B cell (primary cell): Measurements from ENCODE around the gene FSCN2. TPM values are rescaled to one million over a fixed set of nuclear protein-coding genes. Genes with fewer than 3 reads are reported as not detected.

Experiments
- ATAC-seq: fragments of 200-7000 bp; cut with Tn5 transposase; one replicate; pipeline ENCODE4 v1.10.0; 2021; ENCODE audit warnings: low read depth, mild to moderate bottlenecking, moderate number of reproducible peaks, moderate library complexity
- CTCF ChIA-PET: fragments of 350-600 bp; sonication (Branson Sonifier 250); formaldehyde crosslinking; loops from one replicate; lab custom pipeline; 2021; ENCODE audit warnings: antibody characterized with exemption, inconsistent platforms; lab: Charles Lee
- POLR2A ChIA-PET: fragments of 350-600 bp; sonication (Branson Sonifier 250); formaldehyde crosslinking; loops from one replicate; lab custom pipeline; 2021; ENCODE audit warnings: antibody characterized with exemption; lab: Charles Lee
- DNase-seq: peaks from one replicate; pipeline ENCODE4 v3.0.0; 2013
- H2AFZ ChIP-seq: 2 replicates; pipeline ENCODE4 v1.6.1; 2012; ENCODE audit warnings: mild to moderate bottlenecking, low read depth, low read length; ENCODE audit not compliant: insufficient read depth, poor library complexity, severe bottlenecking
- H3K27ac ChIP-seq, 2 donors: 1 replicate in 1 of 2; 2 replicates in 1 of 2; pipeline ENCODE4 v1.5.1; 2012 to 2013; ENCODE audit warnings: low read length in 2 of 2, mild to moderate bottlenecking in 2 of 2, moderate library complexity in 1 of 2
- H3K27me3 ChIP-seq, 4 experiments: fragments of 200-600 bp in 1 of 4; sonication (generic) in 1 of 4; replicated peaks in 1 of 4; 1 replicate in 2 of 4; 2 replicates in 2 of 4; pipeline versions ENCODE4 v1.6.1 to v1.7.0; 2013 to 2016; ENCODE audit warnings: low read length in 3 of 4, mild to moderate bottlenecking in 2 of 4, mixed read lengths in 1 of 4, moderate library complexity in 1 of 4; ENCODE audit not compliant: insufficient read depth in 4 of 4, control insufficient read depth in 3 of 4; ENCODE audit errors: control extremely low read depth in 1 of 4
- H3K36me3 ChIP-seq, 2 experiments: replicated peaks in 1 of 2; 1 replicate in 1 of 2; 2 replicates in 1 of 2; pipeline versions ENCODE4 v1.6.1 to v1.7.1; 2013; ENCODE audit warnings: low read length in 1 of 2; ENCODE audit not compliant: insufficient read depth in 2 of 2, control insufficient read depth in 1 of 2; ENCODE audit errors: control extremely low read depth in 1 of 2, extremely low read depth in 1 of 2
- H3K4me1 ChIP-seq, 2 donors: fragments of 200-600 bp in 1 of 2; sonication (generic) in 1 of 2; 1 replicate in 1 of 2; 2 replicates in 1 of 2; pipeline versions ENCODE4 v1.5.1 to v1.6.1; 2013 to 2017; ENCODE audit warnings: low read length in 2 of 2; ENCODE audit not compliant: control insufficient read depth in 2 of 2, insufficient read depth in 2 of 2
- H3K4me2 ChIP-seq: replicated peaks from 2 replicates; pipeline ENCODE3; 2012; ENCODE audit warnings: mild to moderate bottlenecking, low read depth, low read length; ENCODE audit not compliant: poor library complexity, severe bottlenecking
- H3K4me3 ChIP-seq, 5 experiments: fragments of 200-600 bp in 1 of 5; sonication (generic) in 1 of 5; 1 replicate in 3 of 5; 2 replicates in 2 of 5; pipeline versions ENCODE4 v1.5.1 to v1.7.0; 2011 to 2016; ENCODE audit warnings: low read length in 4 of 5, mild to moderate bottlenecking in 4 of 5, low read depth in 2 of 5, control low read depth in 1 of 5, moderate library complexity in 1 of 5; ENCODE audit not compliant: insufficient read depth in 1 of 5; ENCODE audit errors: control extremely low read depth in 1 of 5, extremely low read depth in 1 of 5
- H3K79me2 ChIP-seq: fragments of 200-600 bp; sonication (generic); one replicate; pipeline ENCODE4 v1.6.0; 2016; ENCODE audit warnings: low read length; ENCODE audit not compliant: control insufficient read depth, insufficient read depth
- H3K9ac ChIP-seq: fragments of 200-600 bp; sonication (generic); 2 replicates; pipeline ENCODE4 v1.6.1; 2017; ENCODE audit warnings: mild to moderate bottlenecking, low read length, moderate library complexity
- H3K9me3 ChIP-seq, 3 donors: one replicate each; pipeline versions ENCODE4 v1.6.1 to v1.7.1; 2013; ENCODE audit warnings: low read length in 2 of 3; ENCODE audit not compliant: control insufficient read depth in 2 of 3, insufficient read depth in 1 of 3; ENCODE audit errors: control extremely low read depth in 1 of 3
- H4K20me1 ChIP-seq: 2 replicates; pipeline ENCODE4 v1.6.0; 2012; ENCODE audit warnings: mild to moderate bottlenecking, low read length; ENCODE audit not compliant: insufficient read depth, control insufficient read depth, poor library complexity, severe bottlenecking
- H3K27ac Mint-ChIP-seq: one replicate; pipeline ENCODE4 v1.8.0; 2021; ENCODE audit warnings: mixed read lengths
- H3K27me3 Mint-ChIP-seq: one replicate; pipeline ENCODE4 v1.8.0; 2021; ENCODE audit warnings: mixed read lengths
- H3K4me1 Mint-ChIP-seq: one replicate; pipeline ENCODE4 v1.8.0; 2021; ENCODE audit warnings: mixed read lengths
- H3K4me3 Mint-ChIP-seq: one replicate; pipeline ENCODE4 v1.8.0; 2021; ENCODE audit warnings: mixed read lengths
- H3K9me3 Mint-ChIP-seq: one replicate; pipeline ENCODE4 v1.8.0; 2022; ENCODE audit warnings: mixed read lengths; ENCODE audit not compliant: insufficient read depth
- EZH2 ChIP-seq: IDR thresholded peaks from 2 replicates; pipeline ENCODE4 v1.6.1; 2012; ENCODE audit warnings: borderline replicate concordance, low read depth, mild to moderate bottlenecking, moderate library complexity, low read length; ENCODE audit not compliant: insufficient read depth, poor library complexity, severe bottlenecking
- WGBS: methylation state at CpG from one replicate; pipeline ENCODE4 v1.1.5; 2013; ENCODE audit warnings: missing lambda C conversion rate; ENCODE audit not compliant: insufficient coverage; 5-methylcytosine and 5-hydroxymethylcytosine counted together
- intact Hi-C: fragments of 100-400 bp; cut with micrococcal nuclease; formaldehyde crosslinking; loops from one replicate; pipeline ENCODE4 v1.10.0; 2022
- polyA plus RNA-seq: library from polyadenylated mRNA; depleted of rRNA; stranded (reverse); fragments of >200 nt; gene quantifications from 2 replicates; pipeline ENCODE4 v1.2.3, GENCODE V29; 2012
- total RNA-seq, 2 donors: library from RNA; stranded (reverse); fragments of 120-200 nt in 1 of 2; gene quantifications; 1 replicate in 1 of 2; 2 replicates in 1 of 2; pipeline versions ENCODE4 v1.2.3 to v1.2.4, GENCODE V29; 2013 to 2022
- TF ChIP-seq, protein P1 (sequence below): fragments of 200-600 bp; IDR thresholded peaks from one replicate; pipeline ENCODE4 v1.8.0; 2022; ENCODE audit warnings: antibody characterized with exemption, mild to moderate bottlenecking

The FSCN2 gene
- total and polyA plus RNA-seq, 2 donors (not counting 1 experiment from before 2014, with no cell fraction given): 6.3 to 12.0 TPM

DNA sequence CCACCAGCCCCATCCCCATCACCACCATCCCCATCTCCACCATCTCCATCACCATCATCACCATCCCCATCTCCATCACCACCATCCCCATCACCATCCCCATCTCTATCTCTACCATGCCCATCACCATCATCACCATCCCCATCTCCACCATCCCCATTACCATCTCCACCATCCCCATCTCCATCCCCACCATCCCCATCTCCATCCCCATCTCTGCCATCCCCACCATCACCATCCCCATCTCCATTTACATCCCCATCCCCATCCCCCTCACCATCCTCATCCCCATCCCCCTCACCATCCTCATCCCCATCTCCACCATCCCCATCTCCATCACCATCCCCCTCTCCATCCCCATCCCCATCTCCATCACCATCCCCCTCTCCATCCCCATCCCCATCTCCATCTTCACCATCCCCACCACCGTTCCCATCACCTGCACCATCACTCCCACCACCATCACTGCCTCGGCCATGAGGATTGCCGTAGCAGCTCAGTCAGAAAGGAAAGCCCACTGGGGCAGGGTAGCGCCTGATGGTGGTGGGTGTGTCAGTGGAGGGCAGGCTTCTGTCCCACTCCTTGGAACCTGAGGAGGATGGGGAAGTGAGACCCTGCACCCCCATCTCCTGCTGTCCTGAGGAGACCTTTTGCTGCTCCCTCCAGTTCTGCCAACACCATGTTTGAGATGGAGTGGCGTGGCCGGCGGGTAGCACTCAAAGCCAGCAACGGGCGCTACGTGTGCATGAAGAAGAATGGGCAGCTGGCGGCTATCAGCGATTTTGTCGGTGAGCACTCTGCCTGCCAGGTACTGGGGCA is 7.5 kb downstream of the FSCN2 start:
- no peak for TF ChIP-seq EZH2
- TF ChIP-seq, protein P1, sequence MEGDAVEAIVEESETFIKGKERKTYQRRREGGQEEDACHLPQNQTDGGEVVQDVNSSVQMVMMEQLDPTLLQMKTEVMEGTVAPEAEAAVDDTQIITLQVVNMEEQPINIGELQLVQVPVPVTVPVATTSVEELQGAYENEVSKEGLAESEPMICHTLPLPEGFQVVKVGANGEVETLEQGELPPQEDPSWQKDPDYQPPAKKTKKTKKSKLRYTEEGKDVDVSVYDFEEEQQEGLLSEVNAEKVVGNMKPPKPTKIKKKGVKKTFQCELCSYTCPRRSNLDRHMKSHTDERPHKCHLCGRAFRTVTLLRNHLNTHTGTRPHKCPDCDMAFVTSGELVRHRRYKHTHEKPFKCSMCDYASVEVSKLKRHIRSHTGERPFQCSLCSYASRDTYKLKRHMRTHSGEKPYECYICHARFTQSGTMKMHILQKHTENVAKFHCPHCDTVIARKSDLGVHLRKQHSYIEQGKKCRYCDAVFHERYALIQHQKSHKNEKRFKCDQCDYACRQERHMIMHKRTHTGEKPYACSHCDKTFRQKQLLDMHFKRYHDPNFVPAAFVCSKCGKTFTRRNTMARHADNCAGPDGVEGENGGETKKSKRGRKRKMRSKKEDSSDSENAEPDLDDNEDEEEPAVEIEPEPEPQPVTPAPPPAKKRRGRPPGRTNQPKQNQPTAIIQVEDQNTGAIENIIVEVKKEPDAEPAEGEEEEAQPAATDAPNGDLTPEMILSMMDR: no peak
- Histone ChIP-seq H3K9me3 (peaks cover 0 to 7% (median 0%) of the 10 kb centered on the region in 3 donors), H3K79me2 (peaks cover 3% of the 10 kb centered on the region), H4K20me1 (peaks cover 30% of the 10 kb centered on the region), H3K27me3 (peaks cover 0 to 31% (median 10%) of the 10 kb centered on the region in 4 experiments), H3K4me1 (peaks cover 21 to 36% of the 10 kb centered on the region in 2 donors), H3K4me3 (no peak overlapping the region), H3K9ac (no peak overlapping the region), H3K27ac (no peak overlapping the region), H2AFZ (no peak overlapping the region), H3K4me2 (no peak overlapping the region), H3K36me3 (peaks cover 0 to 19% of the 10 kb centered on the region in 2 experiments)
- H3K9me3 Mint-ChIP-seq: no peaks in the 10 kb centered on the region
- DNase-seq (no peak), ATAC-seq (no peak)
- CTCF ChIA-PET: interaction anchor here (0.9 to 3.6 kb wide), 5 partner anchors 17 to 283 kb away, joined by 4 to 30 read pairs (median 4); no protein-coding TSS in a partner anchor
- WGBS: 76% methylated on average over 4 of the region's 13 CpGs
- no peak overlapping the region for H3K4me3 Mint-ChIP-seq
- H3K27ac Mint-ChIP-seq: peak overlapping the region; percentile 20
- peaks cover 7% of the 10 kb centered on the region for H3K27me3 Mint-ChIP-seq
- intact Hi-C loops: no loop called here
- POLR2A ChIA-PET: interaction anchor here (0.7 to 1.0 kb wide), 2 partner anchors 17 to 23 kb away, joined by 3 read pairs; partner anchors contain the start of genes ACTG1 and FAAP100
- H3K4me1 Mint-ChIP-seq: peaks cover 14% of the 10 kb centered on the region
